Measurements from ENCODE around the gene CUEDC1. TPM values are rescaled to one million over a fixed set of nuclear protein-coding genes. Genes with fewer than 3 reads are reported as not detected.

CUEDC1 gene
- total and polyA plus RNA-seq, 3 experiments from 2014 or later = 0.33 to 0.73 TPM; not detected in 1

DNA sequence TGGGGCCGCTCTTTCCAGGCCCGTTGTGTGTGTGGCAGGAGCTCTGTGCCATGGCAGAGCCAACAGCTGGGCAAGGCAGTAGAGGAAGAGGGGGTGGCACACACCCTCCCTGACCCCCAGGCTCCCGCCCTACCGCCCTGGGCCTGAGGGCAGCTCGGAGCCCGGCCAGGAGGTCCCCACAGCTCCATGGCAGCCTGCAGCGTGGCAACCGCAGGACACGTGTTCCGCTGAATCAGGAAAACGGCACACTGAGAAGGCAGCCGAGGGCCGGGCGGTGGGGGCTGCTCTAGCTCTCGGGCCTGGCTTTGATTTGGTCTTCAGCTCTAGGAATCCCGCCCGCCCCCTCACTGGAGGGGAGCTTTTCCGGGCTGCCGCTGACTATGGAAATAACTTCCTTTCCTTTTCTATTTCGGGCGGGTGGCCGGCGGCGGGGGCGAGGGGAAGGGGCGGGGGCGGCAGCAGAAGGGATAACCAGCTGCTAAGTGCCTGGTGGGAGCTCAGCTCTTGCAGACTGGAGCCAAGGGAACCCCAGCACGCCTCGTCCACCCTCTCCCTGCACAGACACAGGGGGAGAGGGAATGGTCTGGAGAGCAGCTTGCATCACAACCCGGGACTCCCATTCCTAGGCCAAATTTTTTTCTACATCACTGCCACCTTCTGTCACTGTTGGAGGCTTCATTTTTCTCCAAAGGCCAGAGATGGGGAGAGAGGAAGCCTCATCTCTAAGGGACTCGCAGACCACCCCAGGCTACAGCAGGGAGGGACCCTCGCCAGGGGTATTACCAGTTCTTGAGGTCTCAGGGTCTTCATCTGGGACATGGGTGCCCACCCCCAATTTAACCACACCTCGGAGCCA lies 80.5 kb downstream of the CUEDC1 start:
- Histone ChIP-seq H3K4me3 (ENCODE audit: low read length) (no peak overlapping the region), H3K27ac (ENCODE audit: low read depth, low read length) (no peak overlapping the region), H3K36me3 (ENCODE audit: insufficient read depth, low read length) (no peaks in the 10 kb centered on the region), H3K4me1 (ENCODE audit: insufficient read depth, low read length) (peaks cover under 1% of the 10 kb centered on the region), H3K27me3 (ENCODE audit: insufficient read depth, low read length, poor library complexity, severe bottlenecking) (peaks cover 9% of the 10 kb centered on the region), H3K9me3 (ENCODE audit: low read length) (no peaks in the 10 kb centered on the region)
- Mint-ChIP-seq H3K36me3 (no peaks in the 10 kb centered on the region), H3K27me3 (peaks cover 22 to 61% of the 10 kb centered on the region in 2 donors), H3K27ac (no peak overlapping the region), H3K4me3 (peak overlapping the region in 3 of 7 donors; percentile 16 to 42 (median 41)), H3K9me3 (no peaks in the 10 kb centered on the region), H3K4me1 (peaks cover 4 to 9% (median 6%) of the 10 kb centered on the region in 3 donors)
- POLR2A ChIA-PET = no interaction called here
- CTCF ChIA-PET = interaction anchor here (1.1 to 1.3 kb wide), 4 partner anchors 13 to 125 kb away, joined by 3 to 6 read pairs (median 3); no protein-coding TSS in a partner anchor
- DNase-seq = peak in 1 of 5 donors; percentile 10

- Mint-ChIP-seq H3K27ac (no peak overlapping the region), H3K36me3 (no peaks in the 10 kb centered on the region), H3K4me3 (peak overlapping the region in 4 of 7 donors; percentile 16 to 51 (median 42)), H3K4me1 (peaks cover 4 to 9% (median 6%) of the 10 kb centered on the region in 3 donors), H3K27me3 (peaks cover 22 to 57% of the 10 kb centered on the region in 2 donors), H3K9me3 (no peaks in the 10 kb centered on the region)
- Histone ChIP-seq H3K4me1 (ENCODE audit: insufficient read depth, low read length) (no peaks in the 10 kb centered on the region), H3K27me3 (ENCODE audit: insufficient read depth, low read length, poor library complexity, severe bottlenecking) (peaks cover 9% of the 10 kb centered on the region), H3K36me3 (ENCODE audit: insufficient read depth, low read length) (no peaks in the 10 kb centered on the region), H3K4me3 (ENCODE audit: low read length) (no peak overlapping the region), H3K27ac (ENCODE audit: low read depth, low read length) (no peak overlapping the region), H3K9me3 (ENCODE audit: low read length) (no peaks in the 10 kb centered on the region)
- CTCF ChIA-PET = interaction anchor here (1.1 to 1.3 kb wide), 4 partner anchors 13 to 125 kb away, joined by 3 to 6 read pairs (median 3); no protein-coding TSS in a partner anchor
- POLR2A ChIA-PET = no interaction called here
- no peak for DNase-seq
Measured at GRCh38 chr17:57874058-57874419, 81.2 kb downstream of the CUEDC1 start.

- Mint-ChIP-seq H3K27ac (no peak overlapping the region), H3K9me3 (no peaks in the 10 kb centered on the region), H3K27me3 (peaks cover 22 to 55% of the 10 kb centered on the region in 2 donors), H3K36me3 (no peaks in the 10 kb centered on the region), H3K4me3 (no peak overlapping the region), H3K4me1 (peaks cover 4 to 9% (median 6%) of the 10 kb centered on the region in 3 donors)
- Histone ChIP-seq H3K4me1 (ENCODE audit: insufficient read depth, low read length) (no peaks in the 10 kb centered on the region), H3K27me3 (ENCODE audit: insufficient read depth, low read length, poor library complexity, severe bottlenecking) (peaks cover 9% of the 10 kb centered on the region), H3K27ac (ENCODE audit: low read depth, low read length) (no peak overlapping the region), H3K4me3 (ENCODE audit: low read length) (no peak overlapping the region), H3K36me3 (ENCODE audit: insufficient read depth, low read length) (no peaks in the 10 kb centered on the region), H3K9me3 (ENCODE audit: low read length) (no peaks in the 10 kb centered on the region)
- ChIA-PET CTCF (interaction anchor here (1.3 kb wide), 1 partner anchor 26 kb away, joined by 3 read pairs; no protein-coding TSS in a partner anchor), POLR2A (no interaction called here)
- no peak for DNase-seq
Measured at GRCh38 chr17:57873261-57874057, 81.8 kb downstream of the CUEDC1 start.

DNA sequence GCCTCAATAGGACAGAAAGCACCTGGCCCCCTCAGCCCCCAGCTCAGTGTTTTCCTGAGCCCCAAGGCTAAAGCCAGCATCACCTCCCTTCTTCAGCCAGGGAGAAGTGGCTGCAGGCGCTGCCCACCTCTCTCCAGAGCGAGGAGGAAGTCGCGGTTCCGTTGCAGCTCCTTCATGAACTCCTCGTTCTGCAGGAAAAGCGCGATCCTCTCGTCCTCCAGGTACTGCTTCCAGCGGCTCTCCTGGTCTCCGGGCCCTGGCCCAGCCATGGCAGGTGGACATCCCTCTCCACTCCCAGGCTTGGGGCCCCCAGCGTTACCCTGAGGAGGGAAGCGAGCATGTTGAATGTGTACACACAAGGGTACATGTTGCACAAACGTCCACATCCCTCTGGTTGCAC lies 82.7 kb downstream of the CUEDC1 start:
- H3K27me3 Mint-ChIP-seq = peaks cover 22 to 49% of the 10 kb centered on the region in 2 donors
- ChIA-PET CTCF (no interaction called here), POLR2A (no interaction called here)
- Histone ChIP-seq H3K4me1 (ENCODE audit: insufficient read depth, low read length) (peaks cover 7% of the 10 kb centered on the region), H3K27me3 (ENCODE audit: insufficient read depth, low read length, poor library complexity, severe bottlenecking) (peaks cover 9% of the 10 kb centered on the region), H3K36me3 (ENCODE audit: insufficient read depth, low read length) (no peaks in the 10 kb centered on the region), H3K4me3 (ENCODE audit: low read length) (no peak overlapping the region), H3K9me3 (ENCODE audit: low read length) (no peaks in the 10 kb centered on the region), H3K27ac (ENCODE audit: low read depth, low read length) (no peak overlapping the region)
- H3K36me3 Mint-ChIP-seq = no peaks in the 10 kb centered on the region
- no peak for DNase-seq
- H3K4me3 Mint-ChIP-seq = no peak overlapping the region
- H3K9me3 Mint-ChIP-seq = no peaks in the 10 kb centered on the region
- H3K4me1 Mint-ChIP-seq = peaks cover 4 to 14% (median 6%) of the 10 kb centered on the region in 3 donors
- H3K27ac Mint-ChIP-seq = no peak overlapping the region

- Histone ChIP-seq H3K27me3 (ENCODE audit: insufficient read depth, low read length, poor library complexity, severe bottlenecking) (peaks cover 9% of the 10 kb centered on the region), H3K9me3 (ENCODE audit: low read length) (no peaks in the 10 kb centered on the region), H3K4me1 (ENCODE audit: insufficient read depth, low read length) (peaks cover 8% of the 10 kb centered on the region), H3K27ac (ENCODE audit: low read depth, low read length) (no peak overlapping the region), H3K36me3 (ENCODE audit: insufficient read depth, low read length) (no peaks in the 10 kb centered on the region), H3K4me3 (ENCODE audit: low read length) (no peak overlapping the region)
- CTCF ChIA-PET = no interaction called here
- Mint-ChIP-seq H3K27me3 (peaks cover 22 to 48% of the 10 kb centered on the region in 2 donors), H3K36me3 (no peaks in the 10 kb centered on the region), H3K9me3 (no peaks in the 10 kb centered on the region), H3K27ac (peak overlapping the region in 1 of 8 donors; percentile 57), H3K4me1 (peaks cover 4 to 16% (median 6%) of the 10 kb centered on the region in 3 donors), H3K4me3 (no peak overlapping the region)
- DNase-seq = no peak
- POLR2A ChIA-PET = no interaction called here
Measured at GRCh38 chr17:57871863-57872262, 83.3 kb downstream of the CUEDC1 start.

GRCh38 chr17:57871155-57871554 lies 84.1 kb downstream of the CUEDC1 start:
- Histone ChIP-seq H3K9me3 (ENCODE audit: low read length) (no peaks in the 10 kb centered on the region), H3K27ac (ENCODE audit: low read depth, low read length) (no peak overlapping the region), H3K4me1 (ENCODE audit: insufficient read depth, low read length) (peaks cover 8% of the 10 kb centered on the region), H3K36me3 (ENCODE audit: insufficient read depth, low read length) (no peaks in the 10 kb centered on the region), H3K27me3 (ENCODE audit: insufficient read depth, low read length, poor library complexity, severe bottlenecking) (peaks cover 9% of the 10 kb centered on the region), H3K4me3 (ENCODE audit: low read length) (no peak overlapping the region)
- POLR2A ChIA-PET = no interaction called here
- DNase-seq = no peak
- Mint-ChIP-seq H3K27me3 (peaks cover 22 to 41% of the 10 kb centered on the region in 2 donors), H3K4me1 (peaks cover 4 to 16% (median 6%) of the 10 kb centered on the region in 3 donors), H3K4me3 (no peak overlapping the region), H3K27ac (no peak overlapping the region), H3K36me3 (no peaks in the 10 kb centered on the region), H3K9me3 (no peaks in the 10 kb centered on the region)
- CTCF ChIA-PET = interaction anchor here (1.5 to 2.5 kb wide), 3 partner anchors 8 to 29 kb away, joined by 3 to 9 read pairs (median 3); no protein-coding TSS in a partner anchor

GRCh38 chr17:57870283-57870635 lies 85.0 kb downstream of the CUEDC1 start:
- no peak overlapping the region for H3K4me3 Mint-ChIP-seq
- Histone ChIP-seq H3K4me3 (ENCODE audit: low read length) (no peak overlapping the region), H3K4me1 (ENCODE audit: insufficient read depth, low read length) (peaks cover 8% of the 10 kb centered on the region), H3K27me3 (ENCODE audit: insufficient read depth, low read length, poor library complexity, severe bottlenecking) (peaks cover 8% of the 10 kb centered on the region), H3K36me3 (ENCODE audit: insufficient read depth, low read length) (no peaks in the 10 kb centered on the region), H3K27ac (ENCODE audit: low read depth, low read length) (no peak overlapping the region), H3K9me3 (ENCODE audit: low read length) (no peaks in the 10 kb centered on the region)
- ChIA-PET CTCF (interaction anchor here (0.8 to 2.5 kb wide), 5 partner anchors 9 to 30 kb away, joined by 3 to 9 read pairs (median 3); no protein-coding TSS in a partner anchor), POLR2A (no interaction called here)
- H3K4me1 Mint-ChIP-seq = peaks cover 4 to 16% (median 6%) of the 10 kb centered on the region in 3 donors
- H3K27me3 Mint-ChIP-seq = peaks cover 21 to 36% of the 10 kb centered on the region in 2 donors
- no peaks in the 10 kb centered on the region for H3K9me3 Mint-ChIP-seq
- no peaks in the 10 kb centered on the region for H3K36me3 Mint-ChIP-seq
- DNase-seq = no peak
- H3K27ac Mint-ChIP-seq = peak overlapping the region in 1 of 8 donors; percentile 59

All from CD8-positive, alpha-beta memory T cell (primary cell).